Fibroblast of lung (primary cell): ENCODE measurements around the gene CYP26C1. TPM values are rescaled to one million over a fixed set of nuclear protein-coding genes. Genes with fewer than 3 reads are reported as not detected.

Source experiments
- DNase-seq, 2 donors: peaks; one replicate each; pipeline versions ENCODE4 v3.0.0 to v3.0.0-alpha.2; 2010; ENCODE audit warnings: low read depth in 2 of 2
- H2AFZ ChIP-seq: 2 replicates; pipeline ENCODE4 v1.5.1; 2012; ENCODE audit warnings: low read length, control low read depth, inconsistent platforms
- H3K27ac ChIP-seq: 2 replicates; pipeline ENCODE4 v1.5.1; 2011; ENCODE audit warnings: low read length, control low read depth; ENCODE audit not compliant: insufficient read depth
- H3K27me3 ChIP-seq: 2 replicates; pipeline ENCODE4 v1.5.1; 2011; ENCODE audit warnings: mild to moderate bottlenecking, low read length; ENCODE audit not compliant: control insufficient read depth, insufficient read depth
- H3K36me3 ChIP-seq: 2 replicates; pipeline ENCODE4 v1.5.1; 2011; ENCODE audit warnings: low read length; ENCODE audit not compliant: control insufficient read depth, insufficient read depth
- H3K4me1 ChIP-seq: 2 replicates; pipeline ENCODE4 v1.5.1; 2011; ENCODE audit warnings: low read length; ENCODE audit not compliant: control insufficient read depth, insufficient read depth; ENCODE audit errors: extremely low read depth
- H3K4me2 ChIP-seq: 2 replicates; pipeline ENCODE4 v1.5.1; 2011; ENCODE audit warnings: low read length, control low read depth; ENCODE audit not compliant: insufficient read depth; ENCODE audit errors: extremely low read depth
- H3K4me3 ChIP-seq, 4 experiments: fragments of 200-600 bp in 1 of 4; sonication (generic) in 1 of 4; replicated peaks in 1 of 4; 2 replicates each; pipeline ENCODE4 v1.5.1; 2011 to 2016; ENCODE audit warnings: low read length in 4 of 4, low read depth in 3 of 4, mild to moderate bottlenecking in 3 of 4, control low read depth in 2 of 4, inconsistent platforms in 1 of 4, mixed read lengths in 1 of 4; ENCODE audit not compliant: insufficient read depth in 1 of 4; ENCODE audit errors: control extremely low read depth in 1 of 4
- H3K79me2 ChIP-seq: 2 replicates; pipeline ENCODE4 v1.5.1; 2012; ENCODE audit warnings: mild to moderate bottlenecking, low read length, inconsistent platforms; ENCODE audit not compliant: control insufficient read depth, insufficient read depth
- H3K9ac ChIP-seq: 2 replicates; pipeline ENCODE4 v1.5.1; 2011; ENCODE audit warnings: mild to moderate bottlenecking, low read length, control low read depth; ENCODE audit not compliant: insufficient read depth
- H3K9me3 ChIP-seq: 2 replicates; pipeline ENCODE4 v1.5.1; 2012; ENCODE audit warnings: low read depth, low read length; ENCODE audit not compliant: control insufficient read depth, insufficient read depth
- H4K20me1 ChIP-seq: 2 replicates; pipeline ENCODE4 v1.5.1; 2011; ENCODE audit warnings: low read length; ENCODE audit not compliant: control insufficient read depth, insufficient read depth; ENCODE audit errors: extremely low read depth
- EZH2 ChIP-seq: IDR thresholded peaks from 2 replicates; pipeline ENCODE4 v1.5.1; 2012; ENCODE audit warnings: low read length, control low read depth, mild to moderate bottlenecking; ENCODE audit errors: missing control alignments
- polyA plus RNA-seq, 2 donors: library from polyadenylated mRNA; depleted of rRNA in 1 of 2; stranded (reverse) in 1 of 2; unstranded in 1 of 2; fragments of >200 nt; gene quantifications; 2 replicates each; pipeline ENCODE4 v1.2.1, GENCODE V29; 2011 to 2012; ENCODE audit warnings: missing spikeins in 1 of 2
- total RNA-seq: library from RNA; depleted of rRNA; stranded (reverse); fragments of >200 nt; gene quantifications from 2 replicates; pipeline ENCODE4 v1.2.1, GENCODE V29; 2014
- TF ChIP-seq, protein P1 (sequence below), 2 donors: IDR thresholded peaks in 1 of 2; conservative IDR thresholded peaks in 1 of 2; 1 replicate in 1 of 2; 2 replicates in 1 of 2; pipeline ENCODE4 v1.5.1; 2011 to 2012; ENCODE audit warnings: low read length in 2 of 2, control low read depth in 1 of 2, inconsistent platforms in 1 of 2, low read depth in 1 of 2, mild to moderate bottlenecking in 1 of 2

Gene CYP26C1
- total and polyA plus RNA-seq, 2 donors (not counting 1 experiment from before 2014, with no cell fraction given), result under 0.01 to 0.03 TPM

DNA sequence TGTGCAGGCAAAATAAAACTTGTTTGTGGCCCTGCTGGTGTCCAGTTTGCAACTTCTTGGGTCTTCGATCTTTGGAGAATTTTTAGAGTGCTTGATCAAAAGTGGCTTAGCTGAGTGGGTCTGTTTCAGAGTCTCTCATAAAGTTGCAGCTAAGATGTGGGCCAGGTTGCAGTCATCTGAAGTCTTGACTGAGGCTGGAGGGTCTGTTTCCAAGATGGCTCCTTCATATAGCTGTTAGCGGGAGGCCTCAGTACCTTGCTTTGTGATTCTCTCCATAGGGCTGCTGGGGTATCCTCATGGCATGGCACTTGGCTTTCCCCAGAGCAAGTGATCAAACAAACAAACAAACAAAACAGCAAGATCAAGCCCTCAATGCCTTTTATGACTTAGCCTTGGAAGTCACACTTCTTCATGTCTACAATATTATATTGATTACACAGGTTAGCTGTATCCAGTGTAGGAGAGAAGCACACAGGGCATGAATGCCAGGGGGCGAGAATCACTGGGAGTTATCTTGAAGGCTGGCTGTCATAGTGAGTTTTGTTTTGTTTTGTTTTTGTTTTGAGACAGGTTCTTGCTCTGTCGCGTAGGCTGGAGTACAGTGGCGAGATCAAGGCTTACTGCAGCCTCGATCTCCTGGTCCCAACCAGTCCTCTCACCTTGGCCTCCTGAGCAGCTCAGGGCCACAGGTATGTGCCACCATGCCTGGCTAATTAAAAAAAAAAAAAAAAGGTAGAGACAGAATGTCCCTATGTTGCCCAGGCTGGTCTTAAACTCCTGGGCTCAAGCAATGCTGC lies 23.3 kb downstream of the CYP26C1 start:
- H3K36me3 ChIP-seq, result no peaks in the 10 kb centered on the region
- DNase-seq, result no peak
- H3K27me3 ChIP-seq, result peaks cover 6% of the 10 kb centered on the region
- H4K20me1 ChIP-seq, result no peaks in the 10 kb centered on the region
- no peak overlapping the region for H3K9ac ChIP-seq
- H3K4me3 ChIP-seq, result no peak overlapping the region
- TF ChIP-seq, protein P1, sequence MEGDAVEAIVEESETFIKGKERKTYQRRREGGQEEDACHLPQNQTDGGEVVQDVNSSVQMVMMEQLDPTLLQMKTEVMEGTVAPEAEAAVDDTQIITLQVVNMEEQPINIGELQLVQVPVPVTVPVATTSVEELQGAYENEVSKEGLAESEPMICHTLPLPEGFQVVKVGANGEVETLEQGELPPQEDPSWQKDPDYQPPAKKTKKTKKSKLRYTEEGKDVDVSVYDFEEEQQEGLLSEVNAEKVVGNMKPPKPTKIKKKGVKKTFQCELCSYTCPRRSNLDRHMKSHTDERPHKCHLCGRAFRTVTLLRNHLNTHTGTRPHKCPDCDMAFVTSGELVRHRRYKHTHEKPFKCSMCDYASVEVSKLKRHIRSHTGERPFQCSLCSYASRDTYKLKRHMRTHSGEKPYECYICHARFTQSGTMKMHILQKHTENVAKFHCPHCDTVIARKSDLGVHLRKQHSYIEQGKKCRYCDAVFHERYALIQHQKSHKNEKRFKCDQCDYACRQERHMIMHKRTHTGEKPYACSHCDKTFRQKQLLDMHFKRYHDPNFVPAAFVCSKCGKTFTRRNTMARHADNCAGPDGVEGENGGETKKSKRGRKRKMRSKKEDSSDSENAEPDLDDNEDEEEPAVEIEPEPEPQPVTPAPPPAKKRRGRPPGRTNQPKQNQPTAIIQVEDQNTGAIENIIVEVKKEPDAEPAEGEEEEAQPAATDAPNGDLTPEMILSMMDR (conservative IDR thresholded peaks at IDR 0.05 in 1 of 2, IDR thresholded peaks at IDR 0.05 in 1 of 2; ENCODE audit: low read depth in 1 of 2, low read length in 2 of 2), result no peak
- no peaks in the 10 kb centered on the region for H3K9me3 ChIP-seq
- H2AFZ ChIP-seq, result no peak overlapping the region
- H3K4me2 ChIP-seq, result no peak overlapping the region
- no peaks in the 10 kb centered on the region for H3K4me1 ChIP-seq
- H3K79me2 ChIP-seq, result no peaks in the 10 kb centered on the region
- H3K27ac ChIP-seq, result no peak overlapping the region

- no peak for DNase-seq
- H3K27me3 ChIP-seq, result peaks cover 6% of the 10 kb centered on the region
- no peak overlapping the region for H3K4me3 ChIP-seq
- TF ChIP-seq EZH2, result no peak
- TF ChIP-seq, protein P1 (conservative IDR thresholded peaks at IDR 0.05 in 1 of 2, IDR thresholded peaks at IDR 0.05 in 1 of 2; ENCODE audit: low read depth in 1 of 2, low read length in 2 of 2), result no peak
- H4K20me1 ChIP-seq, result no peaks in the 10 kb centered on the region
- H2AFZ ChIP-seq, result no peak overlapping the region
- H3K36me3 ChIP-seq, result no peaks in the 10 kb centered on the region
- H3K4me2 ChIP-seq, result no peak overlapping the region
- H3K79me2 ChIP-seq, result no peaks in the 10 kb centered on the region
- no peak overlapping the region for H3K27ac ChIP-seq
- H3K9ac ChIP-seq, result no peak overlapping the region
- H3K4me1 ChIP-seq, result no peaks in the 10 kb centered on the region
- H3K9me3 ChIP-seq, result no peaks in the 10 kb centered on the region
These were observed 24.8 kb downstream of the CYP26C1 start for GRCh38 chr10:93085272-93085859.

GRCh38 chr10:93086289-93086688 lies 25.7 kb downstream of the CYP26C1 start:
- no peak overlapping the region for H3K4me2 ChIP-seq
- no peaks in the 10 kb centered on the region for H3K36me3 ChIP-seq
- no peaks in the 10 kb centered on the region for H3K4me1 ChIP-seq
- no peak overlapping the region for H3K4me3 ChIP-seq
- no peaks in the 10 kb centered on the region for H3K79me2 ChIP-seq
- peaks cover 3% of the 10 kb centered on the region for H3K27me3 ChIP-seq
- no peaks in the 10 kb centered on the region for H4K20me1 ChIP-seq
- no peak overlapping the region for H2AFZ ChIP-seq
- no peak overlapping the region for H3K27ac ChIP-seq
- DNase-seq, result no peak
- TF ChIP-seq, protein P1 (conservative IDR thresholded peaks at IDR 0.05 in 1 of 2, IDR thresholded peaks at IDR 0.05 in 1 of 2; ENCODE audit: low read depth in 1 of 2, low read length in 2 of 2), result no peak
- no peak for TF ChIP-seq EZH2
- no peaks in the 10 kb centered on the region for H3K9me3 ChIP-seq
- no peak overlapping the region for H3K9ac ChIP-seq
